Osteoblast (primary cell): ENCODE measurements around the gene HSD11B1L. TPM values are rescaled to one million over a fixed set of nuclear protein-coding genes. Genes with fewer than 3 reads are reported as not detected.
A peak's percentile ranks its signal among the peaks of the same experiment; 100 is the strongest.

Experiments
- DNase-seq: peaks from one replicate; pipeline ENCODE4 v3.0.0; 2011; ENCODE audit warnings: low spot score, mixed read lengths; ENCODE audit not compliant: insufficient read length; ENCODE audit errors: missing footprints
- H2AFZ ChIP-seq: 2 replicates; pipeline ENCODE4 v1.6.0; 2011; ENCODE audit warnings: mild to moderate bottlenecking, low read length
- H3K27ac ChIP-seq: 2 replicates; pipeline ENCODE4 v1.5.1; 2011; ENCODE audit warnings: mild to moderate bottlenecking, low read depth, low read length, moderate library complexity
- H3K27me3 ChIP-seq: 2 replicates; pipeline ENCODE4 v1.6.0; 2012; ENCODE audit warnings: mild to moderate bottlenecking, control low read depth, inconsistent platforms, low read length, moderate library complexity; ENCODE audit not compliant: insufficient read depth
- H3K36me3 ChIP-seq: 2 replicates; pipeline ENCODE4 v1.5.1; 2011; ENCODE audit warnings: mild to moderate bottlenecking, low read length, control low read depth, moderate library complexity; ENCODE audit not compliant: insufficient read depth
- H3K4me1 ChIP-seq: 2 replicates; pipeline ENCODE4 v1.5.1; 2011; ENCODE audit warnings: mild to moderate bottlenecking, low read length, control low read depth, moderate library complexity; ENCODE audit not compliant: insufficient read depth
- H3K4me2 ChIP-seq: 2 replicates; pipeline ENCODE4 v1.6.0; 2011; ENCODE audit warnings: mild to moderate bottlenecking, low read length; ENCODE audit not compliant: insufficient read depth
- H3K4me3 ChIP-seq: fragments of 200-600 bp; sonication (generic); 3 replicates; pipeline ENCODE4 v1.5.1; 2012; ENCODE audit warnings: mild to moderate bottlenecking, low read length, inconsistent platforms; ENCODE audit not compliant: insufficient read depth
- H3K79me2 ChIP-seq: 2 replicates; pipeline ENCODE4 v1.6.0; 2012; ENCODE audit warnings: mild to moderate bottlenecking, low read length, control low read depth, inconsistent platforms; ENCODE audit not compliant: insufficient read depth
- H3K9me3 ChIP-seq: 2 replicates; pipeline ENCODE4 v1.5.1; 2011; ENCODE audit warnings: low read depth, low read length, control low read depth
- H4K20me1 ChIP-seq: 2 replicates; pipeline ENCODE4 v1.6.0; 2012; ENCODE audit warnings: mild to moderate bottlenecking, low read length, control low read depth; ENCODE audit not compliant: insufficient read depth
- CTCF ChIP-seq: IDR thresholded peaks from 2 replicates; pipeline ENCODE4 v1.5.1; 2011; ENCODE audit warnings: mild to moderate bottlenecking, low read depth, low read length, moderate library complexity; ENCODE audit errors: extremely low read depth
- total RNA-seq: library from RNA; depleted of rRNA; stranded (reverse); fragments of >200 nt; gene quantifications from 2 replicates; pipeline ENCODE4 v1.2.3, GENCODE V29; 2012

The HSD11B1L gene
- total RNA-seq, 1 donor, result 14.8 TPM

DNA sequence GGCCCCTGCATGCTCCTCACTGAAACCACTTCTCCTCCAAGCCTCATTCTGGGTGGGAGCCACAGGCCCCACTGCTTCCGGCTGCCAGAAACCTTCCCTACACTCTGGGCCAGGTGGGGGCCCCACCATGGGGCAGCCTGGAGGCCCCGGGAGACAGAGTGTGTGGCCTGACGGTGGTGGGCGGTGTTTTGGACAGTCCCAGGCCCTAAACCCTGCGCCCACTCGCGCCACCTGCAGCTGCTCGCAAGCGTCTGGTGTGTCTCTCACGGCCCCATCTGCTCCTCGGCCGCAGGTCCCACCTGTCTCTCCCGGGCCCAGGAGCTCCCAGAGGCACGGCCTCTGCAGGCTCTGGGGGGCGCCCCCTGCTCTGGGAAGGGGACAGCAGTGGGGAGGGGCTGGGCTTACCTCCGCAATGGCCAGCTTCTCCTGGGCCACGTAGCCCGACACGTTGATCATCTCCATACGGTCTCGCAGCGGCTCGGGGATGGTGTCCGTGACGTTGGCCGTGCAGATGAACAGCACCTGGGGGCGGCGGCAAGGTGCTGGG, 14.9 kb downstream of the HSD11B1L start:
- Histone ChIP-seq H3K9me3 (no peaks in the 10 kb centered on the region), H3K79me2 (peaks cover 72% of the 10 kb centered on the region), H3K4me2 (no peak overlapping the region), H2AFZ (no peak overlapping the region), H4K20me1 (peaks cover 66% of the 10 kb centered on the region), H3K4me1 (peaks cover 9% of the 10 kb centered on the region), H3K4me3 (no peak overlapping the region), H3K36me3 (peaks cover 80% of the 10 kb centered on the region), H3K27ac (no peak overlapping the region), H3K27me3 (no peaks in the 10 kb centered on the region)
- no peak for TF ChIP-seq CTCF
- DNase-seq, result peak; percentile 75

DNA sequence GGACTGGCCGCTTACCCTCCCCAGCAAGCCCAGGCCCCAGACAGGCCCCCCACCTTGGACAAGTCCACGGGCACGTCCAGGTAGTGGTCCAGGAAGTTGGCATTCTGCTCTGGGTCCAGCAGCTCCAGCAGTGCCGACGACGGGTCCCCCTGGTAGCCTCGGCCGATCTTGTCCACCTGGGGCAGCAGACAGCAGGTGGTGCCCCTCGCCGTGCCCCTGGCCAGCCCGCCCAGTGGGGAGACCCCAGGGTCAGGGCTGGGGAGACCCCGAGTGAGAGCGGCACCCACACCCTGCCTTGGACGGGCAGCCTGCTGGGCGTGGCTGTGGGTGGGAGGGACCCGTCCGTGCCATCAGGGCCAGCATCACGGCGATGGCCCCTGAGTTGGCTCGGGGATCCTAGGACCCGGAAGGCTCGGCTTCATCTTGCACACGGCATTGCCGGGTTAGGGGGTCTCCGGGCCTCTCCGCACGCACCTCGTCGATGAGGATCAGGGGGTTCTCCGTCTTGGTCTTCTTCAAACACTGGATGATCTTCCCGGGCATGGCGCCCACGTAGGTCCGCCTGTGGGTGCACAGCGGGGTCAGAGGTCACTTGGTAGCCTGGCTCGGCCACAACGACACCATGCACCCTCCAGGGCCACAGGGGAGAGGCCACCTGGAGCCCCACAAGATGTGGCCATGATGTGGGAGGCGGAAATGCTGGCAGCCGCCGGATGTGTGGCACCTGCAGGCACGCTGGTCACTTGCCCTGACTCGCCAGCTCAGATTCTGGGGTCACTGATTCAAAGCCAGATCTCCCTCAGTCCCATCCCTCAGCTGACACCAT, 15.6 kb downstream of the HSD11B1L start:
- Histone ChIP-seq H3K4me3 (no peak overlapping the region), H3K4me1 (peaks cover 7% of the 10 kb centered on the region), H3K4me2 (no peak overlapping the region), H2AFZ (no peak overlapping the region), H3K9me3 (no peaks in the 10 kb centered on the region), H3K27ac (no peak overlapping the region), H3K36me3 (peaks cover 82% of the 10 kb centered on the region), H3K79me2 (peaks cover 66% of the 10 kb centered on the region), H4K20me1 (peaks cover 59% of the 10 kb centered on the region), H3K27me3 (no peaks in the 10 kb centered on the region)
- peak; percentile 74 for DNase-seq
- TF ChIP-seq CTCF, result no peak

DNA sequence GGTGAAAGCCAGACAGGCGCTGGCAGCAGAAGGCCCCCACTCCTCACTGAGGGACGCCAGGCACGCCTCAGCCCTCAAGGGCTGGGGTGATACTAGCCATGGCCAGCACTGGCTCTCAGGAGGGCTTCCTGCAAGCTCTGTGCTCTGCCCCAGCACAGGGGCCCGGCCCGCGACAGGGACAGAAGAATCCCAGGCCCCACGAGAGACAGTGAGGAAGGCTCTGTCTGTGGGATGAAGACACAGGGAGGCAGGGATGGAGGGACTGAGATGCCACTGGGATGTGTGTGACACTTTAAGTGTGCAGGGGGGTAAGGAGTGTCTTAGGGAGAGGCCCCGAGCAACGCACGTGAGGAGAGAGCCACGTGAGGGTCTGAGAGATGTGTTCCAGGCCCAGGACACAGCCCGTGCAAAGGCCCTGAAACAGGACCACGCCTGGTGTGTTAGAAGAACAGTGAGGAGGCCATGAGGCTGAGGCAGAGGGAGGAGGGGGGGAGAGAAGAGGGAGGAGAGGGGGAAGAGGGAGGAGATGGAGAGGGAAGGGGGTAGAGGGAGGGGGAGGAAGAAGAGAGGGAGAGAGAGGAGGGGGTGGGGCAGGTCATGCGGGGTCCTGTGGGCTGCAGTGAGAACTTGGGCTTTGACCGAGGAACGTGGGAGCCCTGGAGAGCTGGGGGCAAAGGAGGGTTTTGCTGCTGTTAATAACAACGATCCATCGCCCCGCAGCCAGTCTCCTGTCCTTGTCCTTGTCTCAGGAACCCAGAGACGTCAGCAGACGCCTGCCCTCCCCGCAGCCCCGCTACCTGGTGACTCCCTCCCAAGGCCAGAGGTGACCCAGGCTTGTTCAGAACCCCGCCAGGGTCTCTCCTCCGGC, 16.4 kb downstream of the HSD11B1L start:
- Histone ChIP-seq H3K27ac (no peak overlapping the region), H3K9me3 (no peaks in the 10 kb centered on the region), H4K20me1 (peaks cover 50% of the 10 kb centered on the region), H3K4me2 (no peak overlapping the region), H3K4me1 (peaks cover under 1% of the 10 kb centered on the region), H2AFZ (no peak overlapping the region), H3K27me3 (no peaks in the 10 kb centered on the region), H3K4me3 (no peak overlapping the region), H3K36me3 (peaks cover 74% of the 10 kb centered on the region), H3K79me2 (peaks cover 58% of the 10 kb centered on the region)
- peak; percentile 77 for DNase-seq
- TF ChIP-seq CTCF, result no peak
